C4-2B (cell line): Measurements from ENCODE around the gene GRIP2.

Experiments
- ZFX ChIP-seq: fragments of 450-650 bp; IDR thresholded peaks from 2 replicates; pipeline ENCODE4 v1.6.1; 2017
- TF ChIP-seq, protein P1 (sequence below): fragments of 450-650 bp; conservative IDR thresholded peaks from 2 replicates; pipeline ENCODE4 v1.5.1; 2017; ENCODE audit warnings: mild to moderate bottlenecking

- TF ChIP-seq, protein P1, sequence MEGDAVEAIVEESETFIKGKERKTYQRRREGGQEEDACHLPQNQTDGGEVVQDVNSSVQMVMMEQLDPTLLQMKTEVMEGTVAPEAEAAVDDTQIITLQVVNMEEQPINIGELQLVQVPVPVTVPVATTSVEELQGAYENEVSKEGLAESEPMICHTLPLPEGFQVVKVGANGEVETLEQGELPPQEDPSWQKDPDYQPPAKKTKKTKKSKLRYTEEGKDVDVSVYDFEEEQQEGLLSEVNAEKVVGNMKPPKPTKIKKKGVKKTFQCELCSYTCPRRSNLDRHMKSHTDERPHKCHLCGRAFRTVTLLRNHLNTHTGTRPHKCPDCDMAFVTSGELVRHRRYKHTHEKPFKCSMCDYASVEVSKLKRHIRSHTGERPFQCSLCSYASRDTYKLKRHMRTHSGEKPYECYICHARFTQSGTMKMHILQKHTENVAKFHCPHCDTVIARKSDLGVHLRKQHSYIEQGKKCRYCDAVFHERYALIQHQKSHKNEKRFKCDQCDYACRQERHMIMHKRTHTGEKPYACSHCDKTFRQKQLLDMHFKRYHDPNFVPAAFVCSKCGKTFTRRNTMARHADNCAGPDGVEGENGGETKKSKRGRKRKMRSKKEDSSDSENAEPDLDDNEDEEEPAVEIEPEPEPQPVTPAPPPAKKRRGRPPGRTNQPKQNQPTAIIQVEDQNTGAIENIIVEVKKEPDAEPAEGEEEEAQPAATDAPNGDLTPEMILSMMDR, result no peak
- no peak for TF ChIP-seq ZFX
Observed at GRCh38 chr3:14582045-14582410, 41.9 kb upstream of the GRIP2 start.
